NB4 (cell line): Measurements from ENCODE around the gene NUTM1.

Experiments
- DNase-seq: peaks from one replicate; pipeline ENCODE4 v3.0.0; 2010; ENCODE audit warnings: low read depth
- H3K4me3 ChIP-seq: one replicate; pipeline ENCODE4 v1.5.1; 2011; ENCODE audit warnings: mild to moderate bottlenecking, low read depth, low read length, moderate library complexity
- CTCF ChIP-seq: IDR thresholded peaks from one replicate; pipeline ENCODE4 v1.5.1; 2012; ENCODE audit warnings: low read depth, low read length
- MAX ChIP-seq: IDR thresholded peaks from 2 replicates; pipeline ENCODE4 v1.6.1; 2011; ENCODE audit warnings: low read depth, low read length
- MYC ChIP-seq: IDR thresholded peaks from 2 replicates; pipeline ENCODE4 v1.6.1; 2011; ENCODE audit warnings: low read depth, low read length
- POLR2A ChIP-seq: IDR thresholded peaks from 2 replicates; pipeline ENCODE4 v1.6.1; 2011; ENCODE audit warnings: mild to moderate bottlenecking; ENCODE audit not compliant: insufficient read length; ENCODE audit errors: extremely low read depth

The NUTM1 gene

GRCh38 chr15:34338347-34338746 lies 4.8 kb upstream of the NUTM1 start:
- no peak for DNase-seq
- H3K4me3 ChIP-seq: peak overlapping the region; percentile 44
- TF ChIP-seq MAX: no peak
- no peak for TF ChIP-seq POLR2A
- TF ChIP-seq CTCF: no peak
- TF ChIP-seq MYC: no peak

- H3K4me3 ChIP-seq: no peak overlapping the region
- TF ChIP-seq MAX (no peak), MYC (no peak), CTCF (no peak), POLR2A (no peak)
- DNase-seq: no peak
Measured at GRCh38 chr15:34339946-34340345, 3.2 kb upstream of the NUTM1 start.

- DNase-seq: peak; percentile 50
- peak overlapping the region; percentile 100 for H3K4me3 ChIP-seq
- TF ChIP-seq MAX (peak; percentile 25; the same call in 1 of the 2 replicates), POLR2A (no peak), CTCF (no peak)
Measured at GRCh38 chr15:34341381-34342212, 1.5 kb upstream of the NUTM1 start.

GRCh38 chr15:34342213-34342736 lies 840 bp upstream of the NUTM1 start:
- peak overlapping the region; percentile 100 for H3K4me3 ChIP-seq
- peak; percentile 24 for DNase-seq

- no peak for DNase-seq
- H3K4me3 ChIP-seq: no peak overlapping the region
- TF ChIP-seq MAX (no peak), CTCF (no peak), MYC (no peak), POLR2A (no peak)
Measured at GRCh38 chr15:34347951-34348638, 5.0 kb downstream of the NUTM1 start.

- H3K4me3 ChIP-seq: no peak overlapping the region
- DNase-seq: no peak
- TF ChIP-seq POLR2A (no peak), MAX (no peak), CTCF (no peak), MYC (no peak)
Measured at GRCh38 chr15:34348735-34349300, 5.7 kb downstream of the NUTM1 start.
